NCI-H82 treated with DMSO at 0.1 percent for 48 hours (cell line): Measurements from ENCODE around the gene PPM1J.
A peak's percentile ranks its signal among the peaks of the same experiment; 100 is the strongest.
"Not testable (repeated sequence)": the region's sequence is repeated elsewhere in the genome, so short reads cannot be mapped to it uniquely, and the experiment has no call there.

Experiments used
- DNase-seq: peaks from one replicate; lab custom pipeline; 2025; ENCODE audit not compliant: unreplicated experiment; lab: John Stamatoyannopoulos, UW

Gene PPM1J

GRCh38 chr1:112722601-112723510 is 7.7 kb upstream of the PPM1J start:
- DNase-seq, result peak; percentile 88

DNA sequence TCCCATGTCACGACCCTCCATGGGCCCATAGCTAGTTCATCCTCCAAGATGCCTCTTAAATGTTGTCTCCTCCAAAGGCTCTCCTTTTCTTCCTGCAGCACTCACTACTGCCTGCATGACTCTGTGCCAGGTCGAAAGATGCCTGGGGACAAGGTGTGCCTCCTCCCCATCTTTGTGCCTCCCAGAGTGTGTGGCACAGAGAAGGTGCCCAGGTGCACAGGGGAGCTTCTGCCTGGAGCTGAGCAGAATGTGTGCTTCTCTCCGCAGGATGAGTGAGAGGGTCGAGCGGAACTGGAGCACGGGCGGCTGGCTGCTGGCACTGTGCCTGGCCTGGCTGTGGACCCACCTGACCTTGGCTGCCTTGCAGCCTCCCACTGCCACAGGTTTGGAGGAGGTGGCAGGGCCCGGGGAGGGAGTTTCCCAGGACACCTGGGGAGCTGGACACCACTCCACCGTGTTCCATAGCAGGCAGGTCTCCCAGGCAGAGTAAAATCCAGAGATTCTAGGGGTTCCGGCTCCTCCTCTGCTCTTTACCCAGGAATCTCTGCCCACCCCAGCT is 6.9 kb upstream of the PPM1J start:
- no peak for DNase-seq

GRCh38 chr1:112721294-112721693 is 6.2 kb upstream of the PPM1J start:
- DNase-seq, result not testable (repeated sequence)

- no peak for DNase-seq
Observed at GRCh38 chr1:112720800-112721199, 5.7 kb upstream of the PPM1J start.

GRCh38 chr1:112719706-112720105 is 4.6 kb upstream of the PPM1J start:
- DNase-seq, result no peak

GRCh38 chr1:112718691-112719418 is 3.7 kb upstream of the PPM1J start:
- peak; percentile 31 for DNase-seq

DNA sequence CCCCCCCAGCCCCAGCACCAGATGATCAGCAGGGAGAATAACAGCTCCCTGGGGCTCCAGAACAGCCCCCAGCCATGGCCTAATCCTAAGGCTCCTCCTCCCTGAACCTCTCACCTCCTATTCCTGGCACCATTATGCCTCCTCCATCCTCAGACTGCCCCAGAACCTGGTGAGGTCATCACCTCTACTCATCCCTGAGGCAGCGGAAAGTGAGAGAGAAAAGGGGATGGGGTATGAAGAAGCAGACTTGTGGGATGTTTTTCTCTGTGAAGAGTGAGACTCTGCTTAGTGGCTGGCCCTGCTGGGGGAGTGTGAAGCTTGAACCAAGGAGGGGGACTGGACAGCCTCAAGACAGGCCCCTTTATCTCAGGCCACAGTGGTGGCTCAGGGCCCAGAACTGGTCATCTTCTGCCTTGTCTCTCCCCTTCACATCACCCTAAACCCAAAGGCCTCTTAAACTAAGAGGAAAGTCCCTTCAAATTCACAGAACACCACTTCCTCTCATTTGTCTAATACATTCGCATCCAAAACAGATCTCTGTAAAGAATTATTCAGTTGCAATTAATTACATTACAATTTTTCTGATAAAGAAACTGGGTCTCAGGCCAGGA is 2.2 kb upstream of the PPM1J start:
- DNase-seq, result no peak

DNA sequence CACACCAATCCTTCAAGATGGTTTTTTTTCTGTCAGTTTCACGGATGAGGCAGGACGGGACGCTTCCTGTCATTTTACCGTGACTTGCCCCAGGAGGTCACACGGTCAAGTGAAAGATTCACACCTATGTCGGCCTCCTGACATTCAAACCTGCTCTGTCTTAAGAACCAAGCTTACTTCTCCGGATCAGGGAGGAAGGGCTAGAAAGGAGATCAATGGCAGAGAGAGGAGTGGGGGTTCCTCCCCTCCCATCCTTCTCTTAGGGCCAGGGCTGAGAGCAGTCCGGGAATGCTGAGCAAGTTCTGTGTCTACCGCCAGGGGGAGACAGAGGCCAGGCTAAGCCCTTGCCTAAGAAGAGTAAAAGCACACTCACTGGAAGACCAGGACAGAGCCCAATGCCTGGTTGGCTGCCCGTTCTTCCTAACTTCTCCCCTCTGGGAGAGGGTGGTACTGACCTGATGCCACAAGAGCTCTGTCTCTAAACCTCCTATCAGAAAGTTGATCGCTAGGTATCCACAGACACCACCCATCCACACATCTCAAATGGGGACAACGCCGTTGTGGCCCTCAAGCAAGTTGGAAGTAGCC is 1.1 kb upstream of the PPM1J start:
- peak; percentile 72 for DNase-seq

DNA sequence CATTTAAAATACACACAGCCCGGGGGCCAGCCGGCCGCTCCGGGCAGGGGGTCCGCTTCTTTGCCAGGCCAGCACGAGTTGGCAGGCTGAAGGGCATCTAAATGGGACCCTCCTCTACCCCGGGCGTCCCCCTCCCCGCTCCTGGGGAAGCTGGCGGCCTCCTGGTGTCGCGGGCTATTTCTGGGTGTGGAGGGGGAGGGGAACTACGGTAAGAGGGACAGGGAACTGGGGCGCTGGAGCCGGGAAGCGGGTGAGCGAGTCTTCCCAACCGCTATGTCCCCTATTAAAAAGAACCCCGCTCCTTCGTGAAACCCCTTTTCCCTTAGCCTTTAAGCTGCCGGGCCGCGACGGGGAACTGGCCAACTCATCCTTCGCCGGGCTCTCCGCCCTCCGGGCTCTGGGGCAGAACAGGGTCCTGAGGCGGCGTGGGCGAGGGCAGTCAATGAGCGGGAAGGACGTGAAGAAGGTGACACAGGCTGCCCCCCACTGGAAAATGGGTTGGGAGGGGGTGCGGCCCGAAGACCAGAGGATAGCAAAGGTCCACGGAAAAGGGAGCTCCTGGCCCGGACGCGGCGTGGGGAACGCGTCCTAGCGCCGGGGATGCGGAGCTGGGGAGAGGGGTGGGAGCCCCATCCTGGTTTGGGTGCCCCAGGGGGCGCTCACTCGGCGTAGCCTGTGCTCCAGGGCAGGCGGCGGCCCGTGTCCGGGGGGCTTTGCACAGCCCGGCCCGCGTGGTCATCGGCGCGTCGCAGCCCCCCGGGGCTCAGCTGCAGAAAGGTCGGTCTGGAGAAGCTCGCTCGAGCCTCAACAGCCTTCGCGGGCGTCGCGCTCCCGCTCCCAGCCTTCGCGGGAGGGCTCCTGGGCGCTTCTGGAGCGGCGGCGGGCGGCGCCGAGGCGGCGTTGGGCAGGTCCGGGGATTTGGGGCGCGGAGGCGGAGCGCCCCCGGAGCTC is 544 bp downstream of the PPM1J start:
- DNase-seq, result no peak

DNA sequence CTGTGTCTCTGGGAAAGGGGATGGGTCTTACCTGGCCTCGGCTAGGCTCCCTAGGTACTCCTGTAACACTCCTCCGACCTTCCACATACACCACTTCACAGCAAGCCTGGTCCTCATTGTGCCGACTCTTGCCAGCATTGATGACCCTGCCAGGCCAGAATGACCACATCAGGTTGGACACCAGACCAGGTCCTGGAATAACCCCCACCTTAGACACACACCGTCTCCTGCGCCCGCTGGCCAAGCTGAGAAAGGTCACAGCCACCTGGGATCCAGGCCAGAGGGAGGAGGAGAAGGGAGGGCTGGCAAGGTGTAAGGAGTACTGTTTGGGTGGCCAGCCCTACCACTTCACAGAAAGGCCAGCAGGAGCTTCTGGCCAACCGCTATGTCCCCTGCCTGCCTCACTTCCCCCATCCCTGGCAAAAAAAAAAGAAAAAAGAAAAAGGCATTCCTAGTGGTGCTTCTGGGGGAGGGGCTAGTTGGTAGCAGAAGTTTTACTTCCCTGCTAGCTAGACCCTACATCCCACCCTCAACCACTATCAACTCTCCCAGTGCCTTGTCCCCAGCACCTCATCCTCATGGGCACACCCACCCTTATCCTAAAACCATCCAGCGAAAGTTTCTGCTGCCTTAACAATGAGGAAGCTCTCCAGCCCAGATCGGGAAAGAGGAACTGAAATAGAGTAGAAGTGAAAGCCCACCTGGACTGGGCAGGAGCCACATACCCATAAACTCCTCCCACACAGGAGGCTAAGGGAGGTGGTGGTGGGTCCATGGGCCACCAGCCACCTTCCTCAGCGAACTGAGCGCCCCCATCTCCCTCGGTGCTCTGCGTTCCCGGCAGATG is 1.4 kb downstream of the PPM1J start:
- no peak for DNase-seq

- DNase-seq, result no peak
Observed at GRCh38 chr1:112712701-112713128, 2.4 kb downstream of the PPM1J start.

DNA sequence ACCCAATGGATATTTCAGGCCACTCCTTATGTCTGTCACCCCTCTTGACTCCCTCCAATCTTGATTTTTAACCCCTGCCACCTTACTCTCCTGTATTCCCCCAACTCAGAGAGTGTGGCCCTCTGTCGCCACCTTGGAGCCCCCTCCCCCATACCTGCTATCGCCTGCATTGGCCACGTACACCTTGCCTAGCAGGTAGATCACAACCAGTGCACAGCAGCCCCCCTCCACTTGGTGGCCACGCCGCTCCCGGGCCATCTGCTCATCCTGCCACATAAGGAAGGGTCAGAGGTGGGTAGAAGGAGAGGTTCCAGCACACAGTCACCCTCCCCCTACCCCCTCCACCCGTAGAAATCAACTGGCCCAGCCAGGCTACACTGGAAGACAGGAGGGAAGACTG is 2.9 kb downstream of the PPM1J start:
- DNase-seq, result no peak

DNA sequence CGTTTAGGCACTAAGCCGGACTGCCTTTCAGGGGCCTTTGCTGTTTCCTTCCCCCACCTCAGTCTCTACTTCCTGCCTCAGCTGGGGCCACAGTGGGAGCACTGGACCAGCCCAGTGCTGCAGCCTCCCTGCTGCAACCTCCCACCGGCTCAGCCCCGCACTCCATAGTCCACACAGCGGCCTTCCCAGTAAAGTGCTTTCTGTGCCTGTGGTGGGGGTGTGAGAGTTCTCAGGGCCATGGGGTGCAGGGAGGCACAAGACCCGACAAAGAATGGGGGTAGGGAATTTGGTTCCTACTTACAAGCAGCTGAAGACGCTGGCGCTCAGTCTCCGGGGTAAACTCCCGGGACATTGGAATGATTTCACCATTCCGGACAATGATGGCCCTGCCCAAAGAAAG is 3.5 kb downstream of the PPM1J start:
- no peak for DNase-seq

DNA sequence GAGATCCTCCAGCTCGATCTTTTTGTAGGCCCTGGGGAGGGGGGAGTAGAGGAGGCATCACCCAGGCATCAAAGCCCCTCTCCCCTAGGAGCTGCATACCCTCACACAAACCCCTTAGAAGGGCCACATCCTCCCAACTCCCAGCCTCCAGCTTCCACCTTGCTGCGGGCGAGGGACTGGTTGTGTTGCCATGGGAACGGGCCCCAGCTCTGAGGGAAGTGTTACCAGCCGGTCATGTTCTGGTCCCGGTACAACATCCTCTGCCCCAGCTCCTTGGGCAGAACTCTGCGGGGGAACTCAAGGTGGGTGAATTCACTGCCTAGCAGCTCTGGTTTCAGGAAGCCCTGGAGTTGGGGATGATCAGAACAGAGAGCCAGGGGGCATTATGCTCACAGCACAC is 4.1 kb downstream of the PPM1J start:
- DNase-seq, result no peak

DNA sequence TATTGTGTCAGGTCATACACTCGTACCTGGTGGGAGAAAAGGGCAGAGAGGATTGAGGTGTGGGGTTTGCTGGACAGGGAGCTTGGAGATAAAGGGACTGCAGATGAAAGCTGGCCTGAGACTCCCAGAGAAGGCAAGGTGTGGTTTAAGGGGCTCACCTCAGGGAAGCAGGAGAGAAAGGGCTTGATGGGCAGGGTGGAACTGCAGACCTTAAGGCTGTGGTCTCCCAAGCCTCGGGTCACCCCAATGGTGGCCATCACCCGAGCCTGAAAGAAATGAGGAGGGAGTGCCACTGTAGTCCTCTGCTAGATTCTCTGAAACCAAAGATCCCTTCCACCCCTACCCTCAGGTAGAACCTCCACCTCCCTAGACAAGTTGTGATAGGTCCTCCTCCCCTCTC is 4.5 kb downstream of the PPM1J start:
- no peak for DNase-seq

- DNase-seq, result no peak
Observed at GRCh38 chr1:112710159-112710558, 5.0 kb downstream of the PPM1J start.

DNA sequence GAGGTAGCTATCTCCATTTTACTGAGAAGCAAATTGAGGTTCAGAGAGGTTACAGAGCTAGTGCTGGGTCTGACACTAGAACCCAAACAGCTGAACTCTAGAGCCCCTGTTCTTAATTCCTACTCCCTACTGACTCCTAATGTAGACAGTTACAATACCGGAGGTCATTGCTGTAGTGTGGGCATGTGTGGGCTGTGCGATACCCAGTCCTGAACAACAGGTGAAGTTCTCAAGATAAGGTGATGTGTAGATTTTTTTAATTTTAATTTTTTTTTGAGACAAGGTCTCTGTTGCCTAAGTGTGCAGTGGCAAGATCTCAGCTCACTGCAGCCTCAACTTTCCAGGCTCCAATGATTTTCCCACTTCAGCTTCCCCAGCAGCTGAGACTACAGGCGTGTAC is 6.6 kb downstream of the PPM1J start:
- DNase-seq, result no peak

- no peak for DNase-seq
Observed at GRCh38 chr1:112708002-112708448, 7.1 kb downstream of the PPM1J start.
